ENCODE results near the gene EEF2KMT.
"Not testable (repeated sequence)": the region's sequence is repeated elsewhere in the genome, so short reads cannot be mapped to it uniquely, and the experiment has no call there.

Gene EEF2KMT

DNA sequence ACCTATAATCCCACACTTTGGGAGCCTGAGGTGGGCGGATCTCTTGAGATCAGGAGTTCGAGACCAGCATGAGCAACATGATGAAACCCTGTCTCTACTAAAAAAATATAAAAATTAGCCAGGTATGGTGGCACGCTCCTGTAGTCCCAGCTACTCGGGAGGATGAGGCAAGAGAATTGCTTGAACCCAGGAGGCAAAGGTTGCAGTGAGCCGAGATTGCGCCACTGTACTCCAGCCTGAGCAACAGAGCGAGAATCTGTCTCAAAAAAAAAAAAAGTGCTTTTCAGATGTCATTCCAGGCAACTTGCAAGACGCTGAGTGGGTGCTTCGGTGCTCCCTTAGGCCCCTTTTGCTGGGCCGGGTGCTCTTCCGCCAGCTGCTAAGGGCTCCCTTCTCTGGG is 53.0 kb downstream of the EEF2KMT start:
- not testable (repeated sequence) for H3K27ac ChIP-seq (ENCODE audit: low read depth, low read length); H3K4me1 ChIP-seq (ENCODE audit: insufficient read depth, low read length); H3K4me3 ChIP-seq (ENCODE audit: low read depth in 1 of 2, low read length in 2 of 2); H3K9me3 ChIP-seq (ENCODE audit: low read length); H3K9ac ChIP-seq (ENCODE audit: low read length); H3K36me3 ChIP-seq (ENCODE audit: insufficient read depth, low read length); H3K27me3 ChIP-seq (ENCODE audit: control insufficient read depth in 1 of 2, insufficient read depth in 2 of 2, low read length in 2 of 2)

DNA sequence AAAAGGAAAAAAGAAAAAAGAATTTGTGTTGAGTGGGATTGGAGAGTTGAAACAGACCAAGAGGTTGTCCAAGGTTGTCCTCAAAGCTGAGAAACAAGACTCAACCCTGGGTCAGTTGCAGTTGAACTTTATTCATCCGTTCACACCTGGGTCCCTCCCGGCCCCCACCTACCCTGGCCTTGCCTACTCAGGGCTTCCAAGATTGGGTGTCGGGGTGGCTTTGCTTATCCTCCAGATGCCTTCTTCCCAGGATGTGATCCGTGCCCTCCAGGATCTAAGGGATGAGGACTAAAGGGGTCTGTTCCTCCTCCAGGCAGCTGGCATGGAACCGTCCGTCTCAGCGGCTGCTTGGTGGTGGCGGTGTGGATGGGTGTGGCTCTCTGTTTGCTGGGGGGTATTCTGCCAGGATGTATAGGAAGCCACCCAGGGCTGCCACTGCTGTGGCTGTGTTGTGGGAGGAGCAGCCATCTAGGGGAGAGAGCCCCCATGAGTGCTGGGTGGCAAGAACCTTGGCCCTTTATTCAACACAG is 53.5 kb downstream of the EEF2KMT start:
- H3K9me3 ChIP-seq (ENCODE audit: low read length): no peaks in the 10 kb centered on the region

DNA sequence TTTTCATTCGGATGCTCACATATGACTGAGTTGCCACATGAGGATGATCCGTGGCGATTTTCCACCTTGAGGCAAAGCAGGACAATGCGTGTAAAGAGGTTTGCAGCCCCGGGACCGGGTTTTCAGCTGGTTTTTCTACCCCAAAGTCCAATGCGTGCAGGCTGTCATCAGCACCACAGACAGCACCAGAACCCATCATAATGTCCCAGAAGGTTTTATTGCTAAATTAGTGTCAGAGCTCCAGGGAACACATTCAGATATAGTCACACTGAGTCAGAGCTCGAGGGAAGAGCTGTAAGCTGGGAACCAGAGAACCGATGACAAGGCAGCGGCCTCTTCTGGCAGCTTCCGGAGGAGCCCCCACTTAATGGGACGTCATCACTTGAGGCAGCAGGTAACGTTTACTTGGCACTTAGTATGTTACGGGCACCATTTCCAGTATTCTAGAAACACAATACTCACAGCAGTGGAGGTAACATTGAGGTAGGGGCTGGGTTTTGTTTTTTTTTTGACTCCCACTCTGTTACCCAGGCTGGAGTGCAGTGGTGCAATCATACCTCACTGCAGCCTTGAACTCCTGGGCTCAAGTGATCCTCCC is 54.9 kb downstream of the EEF2KMT start:
- Histone ChIP-seq H3K9me3 (ENCODE audit: low read length) (no peaks in the 10 kb centered on the region), H3K4me3 (ENCODE audit: low read depth in 1 of 2, low read length in 2 of 2) (no peak overlapping the region), H3K4me1 (ENCODE audit: insufficient read depth, low read length) (no peaks in the 10 kb centered on the region), H3K27ac (ENCODE audit: low read depth, low read length) (no peak overlapping the region), H3K27me3 (ENCODE audit: control insufficient read depth in 1 of 2, insufficient read depth in 2 of 2, low read length in 2 of 2) (no peaks in the 10 kb centered on the region), H3K36me3 (ENCODE audit: insufficient read depth, low read length) (no peaks in the 10 kb centered on the region), H3K9ac (ENCODE audit: low read length) (no peak overlapping the region)

More for the DNA sequence above, 53.5 kb downstream of the EEF2KMT start:
- no peak overlapping the region for H3K9ac ChIP-seq (ENCODE audit: low read length)
- no peaks in the 10 kb centered on the region for H3K27me3 ChIP-seq (ENCODE audit: control insufficient read depth in 1 of 2, insufficient read depth in 2 of 2, low read length in 2 of 2)
- H3K4me3 ChIP-seq (ENCODE audit: low read depth in 1 of 2, low read length in 2 of 2): no peak overlapping the region
- no peak overlapping the region for H3K27ac ChIP-seq (ENCODE audit: low read depth, low read length)
- H3K36me3 ChIP-seq (ENCODE audit: insufficient read depth, low read length): no peaks in the 10 kb centered on the region
- no peaks in the 10 kb centered on the region for H3K4me1 ChIP-seq (ENCODE audit: insufficient read depth, low read length)

DNA sequence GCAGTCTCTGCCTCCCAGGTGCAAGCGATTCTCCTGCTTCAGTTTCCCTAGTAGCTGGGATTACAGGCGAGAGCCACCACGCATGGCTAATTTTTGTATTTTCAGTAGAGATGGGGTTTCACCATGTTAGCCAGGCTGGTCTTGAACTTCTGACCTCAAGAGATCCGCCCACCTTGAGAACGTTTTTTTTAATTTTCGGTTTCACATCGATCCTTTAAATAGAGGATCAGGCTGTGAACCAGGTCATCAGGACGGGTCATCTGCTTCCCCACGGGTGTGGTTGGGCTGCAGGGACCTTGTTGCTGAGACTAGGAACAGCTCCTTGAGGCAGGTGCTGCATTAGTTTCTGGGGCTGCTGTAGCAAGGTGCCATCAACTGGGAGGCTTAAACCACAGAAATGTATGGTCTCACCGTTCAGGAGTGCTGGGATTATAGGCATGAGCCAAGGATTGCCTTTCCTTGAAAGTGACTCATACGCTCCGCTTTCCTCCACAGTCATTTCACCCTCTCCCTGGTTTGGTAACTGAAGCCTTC is 55.9 kb downstream of the EEF2KMT start:
- Histone ChIP-seq H3K9me3 (ENCODE audit: low read length) (no peaks in the 10 kb centered on the region), H3K9ac (ENCODE audit: low read length) (no peak overlapping the region), H3K4me1 (ENCODE audit: insufficient read depth, low read length) (no peaks in the 10 kb centered on the region), H3K27me3 (ENCODE audit: control insufficient read depth in 1 of 2, insufficient read depth in 2 of 2, low read length in 2 of 2) (no peaks in the 10 kb centered on the region), H3K4me3 (ENCODE audit: low read depth in 1 of 2, low read length in 2 of 2) (no peak overlapping the region), H3K36me3 (ENCODE audit: insufficient read depth, low read length) (no peaks in the 10 kb centered on the region), H3K27ac (ENCODE audit: low read depth, low read length) (no peak overlapping the region)

GRCh38 chr16:5040451-5040850 is 57.1 kb downstream of the EEF2KMT start:
- Histone ChIP-seq H3K27me3 (ENCODE audit: control insufficient read depth in 1 of 2, insufficient read depth in 2 of 2, low read length in 2 of 2) (no peaks in the 10 kb centered on the region), H3K9ac (ENCODE audit: low read length) (no peak overlapping the region), H3K4me1 (ENCODE audit: insufficient read depth, low read length) (no peaks in the 10 kb centered on the region), H3K9me3 (ENCODE audit: low read length) (no peaks in the 10 kb centered on the region), H3K4me3 (ENCODE audit: low read depth in 1 of 2, low read length in 2 of 2) (no peak overlapping the region), H3K27ac (ENCODE audit: low read depth, low read length) (no peak overlapping the region), H3K36me3 (ENCODE audit: insufficient read depth, low read length) (no peaks in the 10 kb centered on the region)

DNA sequence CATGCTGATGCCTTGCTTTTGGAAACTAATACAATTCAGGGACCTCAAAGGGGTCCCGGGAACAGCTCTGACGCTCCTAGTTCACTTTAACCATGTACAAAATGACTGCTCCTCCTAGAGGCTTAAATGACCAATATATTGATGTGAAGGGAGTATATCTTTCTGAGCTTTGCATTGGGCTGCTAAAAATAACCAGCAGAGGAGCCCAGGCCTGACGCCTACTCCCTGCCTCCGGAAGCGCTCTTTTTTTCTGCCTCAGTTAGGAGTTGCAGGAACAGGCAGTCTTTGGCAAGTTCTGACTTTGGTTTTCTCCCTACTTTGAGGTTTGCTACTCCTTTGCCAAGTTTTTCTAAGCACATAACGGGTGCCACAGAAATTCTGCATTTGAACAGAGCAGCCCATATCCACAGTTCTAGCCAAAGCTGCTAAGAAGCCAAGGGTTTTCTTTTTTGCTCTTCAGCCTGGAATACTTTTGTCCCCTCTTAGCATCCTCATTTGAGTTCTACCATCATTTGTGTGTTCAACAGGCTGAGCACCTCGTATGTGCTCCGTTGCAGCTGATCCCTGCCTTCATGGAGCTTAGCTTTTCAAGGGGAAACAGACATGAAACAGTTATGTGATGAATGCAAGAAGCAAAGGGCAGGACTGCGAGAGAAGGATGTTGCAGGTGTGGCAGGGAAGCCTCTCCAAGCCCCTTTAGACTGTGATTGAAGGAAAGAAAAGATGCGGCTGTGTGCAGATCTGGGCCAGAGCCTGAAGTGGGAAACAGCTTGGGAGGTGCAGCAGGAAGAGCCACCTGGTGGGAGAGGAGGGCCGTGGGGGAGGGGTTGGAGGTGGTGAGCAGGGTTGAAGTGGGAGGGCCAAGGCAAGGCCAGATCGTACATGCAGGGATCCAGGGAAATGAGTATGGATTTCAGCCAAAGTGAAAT is 61.1 kb downstream of the EEF2KMT start:
- H3K27me3 ChIP-seq (ENCODE audit: control insufficient read depth in 1 of 2, insufficient read depth in 2 of 2, low read length in 2 of 2): no peaks in the 10 kb centered on the region
- H3K9ac ChIP-seq (ENCODE audit: low read length): no peak overlapping the region
- H3K9me3 ChIP-seq (ENCODE audit: low read length): no peaks in the 10 kb centered on the region
- H3K27ac ChIP-seq (ENCODE audit: low read depth, low read length): no peak overlapping the region
- peaks cover 19% of the 10 kb centered on the region for H3K4me1 ChIP-seq (ENCODE audit: insufficient read depth, low read length)
- H3K4me3 ChIP-seq (ENCODE audit: low read depth in 1 of 2, low read length in 2 of 2): no peak overlapping the region
- H3K36me3 ChIP-seq (ENCODE audit: insufficient read depth, low read length): no peaks in the 10 kb centered on the region

GRCh38 chr16:5035909-5036227 is 61.7 kb downstream of the EEF2KMT start:
- peaks cover 19% of the 10 kb centered on the region for H3K4me1 ChIP-seq (ENCODE audit: insufficient read depth, low read length)
- no peaks in the 10 kb centered on the region for H3K36me3 ChIP-seq (ENCODE audit: insufficient read depth, low read length)
- no peak overlapping the region for H3K9ac ChIP-seq (ENCODE audit: low read length)
- no peak overlapping the region for H3K27ac ChIP-seq (ENCODE audit: low read depth, low read length)
- no peak overlapping the region for H3K4me3 ChIP-seq (ENCODE audit: low read depth in 1 of 2, low read length in 2 of 2)
- H3K27me3 ChIP-seq (ENCODE audit: control insufficient read depth in 1 of 2, insufficient read depth in 2 of 2, low read length in 2 of 2): no peaks in the 10 kb centered on the region
- no peaks in the 10 kb centered on the region for H3K9me3 ChIP-seq (ENCODE audit: low read length)
